Caco-2 (cell line): ENCODE data around the gene ELMO1. TPM values are rescaled to one million over a fixed set of nuclear protein-coding genes. Genes with fewer than 3 reads are reported as not detected.

Experiments used
- BruUV-seq: library from RNA; stranded (reverse); fragments of 400-500 nt; replicated peaks from 2 replicates; lab custom pipeline; 2021; lab: Mats Ljungman, UMichigan
- CTCF ChIA-PET: fragments of 300-600 bp; sonication (Branson Sonifier 250); formaldehyde crosslinking; loops from one replicate; lab custom pipeline; 2022; ENCODE audit warnings: antibody characterized with exemption; lab: Charles Lee
- POLR2A ChIA-PET: fragments of 300-600 bp; sonication (Branson Sonifier 250); formaldehyde crosslinking; loops from one replicate; lab custom pipeline; 2022; ENCODE audit warnings: antibody characterized with exemption; lab: Charles Lee
- DNase-seq, 2 experiments: peaks; one replicate each; pipeline versions ENCODE4 v3.0.0 to v3.0.0-alpha.2; 2020 to 2022
- H3K27me3 ChIP-seq: replicated peaks from 2 replicates; pipeline ENCODE4 v1.6.0; 2011; ENCODE audit warnings: low read length; ENCODE audit not compliant: control insufficient read depth, insufficient read depth
- H3K36me3 ChIP-seq: 2 replicates; pipeline ENCODE4 v1.5.1; 2011; ENCODE audit warnings: low read length; ENCODE audit not compliant: control insufficient read depth, insufficient read depth
- H3K4me1 ChIP-seq: fragments of 250-450 bp; sonication (Bioruptor Pico); 2 replicates; pipeline ENCODE4 v1.5.1; 2020; ENCODE audit warnings: mild to moderate bottlenecking
- H3K4me3 ChIP-seq: 2 replicates; pipeline ENCODE4 v1.5.1; 2011; ENCODE audit warnings: low read depth, mild to moderate bottlenecking, control low read depth, low read length
- H3K9me3 ChIP-seq: fragments of 250-450 bp; sonication (Bioruptor Pico); 2 replicates; pipeline ENCODE4 v1.5.1; 2020; ENCODE audit warnings: mild to moderate bottlenecking, moderate library complexity
- H3K27ac Mint-ChIP-seq: one replicate; pipeline ENCODE4 v1.8.0; 2022; ENCODE audit warnings: mixed read lengths; ENCODE audit not compliant: unreplicated experiment
- H3K27me3 Mint-ChIP-seq: one replicate; pipeline ENCODE4 v1.8.0; 2022; ENCODE audit warnings: mixed read lengths; ENCODE audit not compliant: insufficient read depth, unreplicated experiment
- H3K36me3 Mint-ChIP-seq: one replicate; pipeline ENCODE4 v1.8.0; 2022; ENCODE audit warnings: mild to moderate bottlenecking, mixed read lengths; ENCODE audit not compliant: insufficient read depth, unreplicated experiment
- H3K4me1 Mint-ChIP-seq: one replicate; pipeline ENCODE4 v1.8.0; 2022; ENCODE audit warnings: low read depth, mixed read lengths; ENCODE audit not compliant: unreplicated experiment
- H3K4me3 Mint-ChIP-seq: one replicate; pipeline ENCODE4 v1.8.0; 2022; ENCODE audit warnings: mild to moderate bottlenecking, moderate library complexity, mixed read lengths; ENCODE audit not compliant: unreplicated experiment
- H3K9me3 Mint-ChIP-seq: one replicate; pipeline ENCODE4 v1.8.0; 2022; ENCODE audit warnings: mixed read lengths; ENCODE audit not compliant: unreplicated experiment
- intact Hi-C: fragments of 100-400 bp; cut with micrococcal nuclease; formaldehyde crosslinking; loops from one replicate; pipeline ENCODE4 v1.10.0; 2022; ENCODE audit not compliant: unreplicated experiment
- total RNA-seq: library from RNA; stranded (reverse); gene quantifications from 2 replicates; pipeline ENCODE4 v1.2.3, GENCODE V29; 2022
- TF ChIP-seq, protein P1 (sequence below), 2 experiments: fragments of 200-600 bp in 1 of 2; IDR thresholded peaks; 1 replicate in 1 of 2; 2 replicates in 1 of 2; pipeline versions ENCODE4 v1.5.1 to v1.8.0; 2011 to 2022; ENCODE audit warnings: antibody characterized with exemption in 1 of 2, control low read depth in 1 of 2, inconsistent platforms in 1 of 2, low read depth in 1 of 2, low read length in 1 of 2, mild to moderate bottlenecking in 1 of 2, moderate library complexity in 1 of 2; ENCODE audit not compliant: insufficient read depth in 1 of 2, severe bottlenecking in 1 of 2, unreplicated experiment in 1 of 2

Gene ELMO1
- total RNA-seq, 1 experiment from 2014 or later, result 0.14 TPM

DNA sequence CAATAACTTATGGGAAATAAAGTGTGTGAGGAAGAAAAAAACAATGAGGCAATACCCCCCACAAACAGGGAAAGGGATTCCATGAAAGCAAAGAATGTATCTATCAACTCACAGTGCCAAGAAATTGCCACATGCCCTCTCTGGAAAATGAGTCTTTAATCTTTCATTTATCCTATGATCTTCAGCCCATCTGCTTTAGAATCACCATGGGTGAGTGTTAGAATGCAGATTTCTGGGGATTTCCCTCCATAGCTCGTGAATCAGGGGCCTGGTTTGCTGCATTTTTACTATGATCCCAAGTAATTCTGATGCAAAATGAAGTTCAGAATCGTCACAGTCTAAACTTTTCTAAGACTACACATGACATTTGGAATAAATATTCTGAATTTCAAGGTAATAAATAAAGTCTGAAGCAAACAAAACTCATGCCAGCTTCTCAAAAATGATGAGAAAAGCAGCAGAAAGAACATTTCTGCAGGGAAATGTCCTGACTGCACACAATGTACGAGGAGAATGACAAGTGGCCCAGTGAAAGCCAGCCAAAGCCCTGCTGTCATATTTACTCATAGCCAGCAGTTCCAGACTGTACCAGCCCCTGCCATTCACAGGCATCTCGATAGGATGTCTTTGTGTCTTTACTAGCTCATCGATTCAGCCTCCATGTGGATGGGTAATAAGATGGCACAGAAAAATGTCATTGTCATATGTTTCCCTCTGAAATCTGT lies 167.1 kb downstream of the ELMO1 start:
- POLR2A ChIA-PET, result no interaction called here
- no peaks in the 10 kb centered on the region for H3K27me3 ChIP-seq
- TF ChIP-seq, protein P1, sequence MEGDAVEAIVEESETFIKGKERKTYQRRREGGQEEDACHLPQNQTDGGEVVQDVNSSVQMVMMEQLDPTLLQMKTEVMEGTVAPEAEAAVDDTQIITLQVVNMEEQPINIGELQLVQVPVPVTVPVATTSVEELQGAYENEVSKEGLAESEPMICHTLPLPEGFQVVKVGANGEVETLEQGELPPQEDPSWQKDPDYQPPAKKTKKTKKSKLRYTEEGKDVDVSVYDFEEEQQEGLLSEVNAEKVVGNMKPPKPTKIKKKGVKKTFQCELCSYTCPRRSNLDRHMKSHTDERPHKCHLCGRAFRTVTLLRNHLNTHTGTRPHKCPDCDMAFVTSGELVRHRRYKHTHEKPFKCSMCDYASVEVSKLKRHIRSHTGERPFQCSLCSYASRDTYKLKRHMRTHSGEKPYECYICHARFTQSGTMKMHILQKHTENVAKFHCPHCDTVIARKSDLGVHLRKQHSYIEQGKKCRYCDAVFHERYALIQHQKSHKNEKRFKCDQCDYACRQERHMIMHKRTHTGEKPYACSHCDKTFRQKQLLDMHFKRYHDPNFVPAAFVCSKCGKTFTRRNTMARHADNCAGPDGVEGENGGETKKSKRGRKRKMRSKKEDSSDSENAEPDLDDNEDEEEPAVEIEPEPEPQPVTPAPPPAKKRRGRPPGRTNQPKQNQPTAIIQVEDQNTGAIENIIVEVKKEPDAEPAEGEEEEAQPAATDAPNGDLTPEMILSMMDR (IDR thresholded peaks at IDR 0.05; ENCODE audit: insufficient read depth in 1 of 2, low read depth in 1 of 2, low read length in 1 of 2, severe bottlenecking in 1 of 2, unreplicated experiment in 1 of 2), result no peak
- no peaks in the 10 kb centered on the region for H3K36me3 ChIP-seq
- no peak overlapping the region for H3K4me3 ChIP-seq
- Mint-ChIP-seq H3K36me3 (no peaks in the 10 kb centered on the region), H3K27me3 (peaks cover 13% of the 10 kb centered on the region), H3K27ac (no peak overlapping the region), H3K4me3 (no peak overlapping the region), H3K4me1 (no peaks in the 10 kb centered on the region), H3K9me3 (peaks cover 9% of the 10 kb centered on the region)
- no peaks in the 10 kb centered on the region for H3K4me1 ChIP-seq
- H3K9me3 ChIP-seq, result no peaks in the 10 kb centered on the region
- no peak for DNase-seq
- no TSS peak for BruUV-seq
- CTCF ChIA-PET, result no interaction called here
- intact Hi-C loops, result no loop called here

DNA sequence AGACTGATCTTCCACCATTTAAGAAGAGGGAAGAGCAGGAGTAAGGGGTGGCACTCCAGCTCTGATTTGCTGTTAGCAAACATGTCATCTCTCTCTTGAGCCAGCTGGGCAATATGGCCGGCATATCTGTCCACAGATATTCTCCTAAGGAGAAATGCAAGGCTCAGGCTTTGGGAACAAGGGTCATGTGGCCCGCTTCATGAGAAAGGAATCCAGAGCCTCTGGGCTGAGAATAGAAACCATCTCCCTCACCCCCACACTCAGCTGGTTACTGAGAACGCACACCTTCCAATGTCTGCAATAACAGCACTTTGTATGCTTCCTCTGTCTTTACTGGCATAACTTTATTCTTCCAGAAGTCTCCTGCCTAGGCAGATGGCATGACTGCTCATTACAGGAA lies 171.2 kb downstream of the ELMO1 start:
- intact Hi-C loops, result no loop called here
- Histone ChIP-seq H3K4me1 (no peaks in the 10 kb centered on the region), H3K4me3 (no peak overlapping the region), H3K27me3 (no peaks in the 10 kb centered on the region), H3K36me3 (no peaks in the 10 kb centered on the region), H3K9me3 (no peaks in the 10 kb centered on the region)
- TF ChIP-seq, protein P1 (IDR thresholded peaks at IDR 0.05; ENCODE audit: insufficient read depth in 1 of 2, low read depth in 1 of 2, low read length in 1 of 2, severe bottlenecking in 1 of 2, unreplicated experiment in 1 of 2), result no peak
- Mint-ChIP-seq H3K27me3 (peaks cover 15% of the 10 kb centered on the region), H3K4me1 (no peaks in the 10 kb centered on the region), H3K36me3 (no peaks in the 10 kb centered on the region), H3K27ac (no peak overlapping the region), H3K9me3 (peaks cover 9% of the 10 kb centered on the region), H3K4me3 (no peak overlapping the region)
- ChIA-PET CTCF (no interaction called here), POLR2A (no interaction called here)
- no TSS peak for BruUV-seq
- no peak for DNase-seq

DNA sequence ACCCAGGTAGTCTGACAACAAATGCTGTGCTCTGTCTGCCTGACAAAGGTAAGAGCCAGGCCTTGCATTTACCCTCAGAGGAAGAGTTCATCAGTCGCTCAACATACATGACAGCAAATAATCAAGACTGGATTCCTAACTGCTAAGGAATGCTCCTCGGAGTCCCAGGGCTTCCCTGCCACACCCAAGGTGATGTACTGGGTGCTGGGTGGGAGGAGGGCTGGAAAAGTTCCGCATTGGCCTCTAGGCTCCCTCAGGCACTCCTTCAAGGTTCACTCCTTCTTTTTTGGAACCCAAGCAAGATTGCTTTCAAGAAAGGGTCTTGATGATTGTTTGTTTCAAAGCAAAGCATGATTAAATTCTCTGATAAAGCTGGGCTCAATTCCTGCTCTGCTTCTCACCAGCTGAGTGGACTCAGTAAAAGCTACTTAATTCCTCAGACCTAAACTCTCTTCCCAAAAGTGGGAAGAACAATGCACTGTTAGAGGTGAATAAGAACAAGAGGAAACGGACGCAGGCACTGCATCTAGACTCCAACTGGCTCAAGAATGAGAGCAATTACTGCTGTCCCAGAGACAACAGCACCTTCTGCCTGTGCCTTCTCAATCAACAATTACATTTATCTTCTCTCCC lies 173.5 kb downstream of the ELMO1 start:
- POLR2A ChIA-PET, result no interaction called here
- no TSS peak for BruUV-seq
- no peak overlapping the region for H3K4me3 ChIP-seq
- H3K27me3 Mint-ChIP-seq, result peaks cover 8% of the 10 kb centered on the region
- no peaks in the 10 kb centered on the region for H3K36me3 Mint-ChIP-seq
- H3K27ac Mint-ChIP-seq, result no peak overlapping the region
- intact Hi-C loops, result no loop called here
- H3K4me3 Mint-ChIP-seq, result no peak overlapping the region
- H3K4me1 Mint-ChIP-seq, result no peaks in the 10 kb centered on the region
- peaks cover 7% of the 10 kb centered on the region for H3K9me3 Mint-ChIP-seq
- H3K36me3 ChIP-seq, result no peaks in the 10 kb centered on the region
- no peaks in the 10 kb centered on the region for H3K27me3 ChIP-seq
- TF ChIP-seq, protein P1 (IDR thresholded peaks at IDR 0.05; ENCODE audit: insufficient read depth in 1 of 2, low read depth in 1 of 2, low read length in 1 of 2, severe bottlenecking in 1 of 2, unreplicated experiment in 1 of 2), result no peak
- DNase-seq, result no peak
- H3K4me1 ChIP-seq, result no peaks in the 10 kb centered on the region
- no peaks in the 10 kb centered on the region for H3K9me3 ChIP-seq
- CTCF ChIA-PET, result interaction anchor here (1.0 kb wide), 1 partner anchor 76 kb away, joined by 3 read pairs; no protein-coding TSS in a partner anchor
